ENCODE data around the gene TSPAN12. TPM values are rescaled to one million over a fixed set of nuclear protein-coding genes. Genes with fewer than 3 reads are reported as not detected.

TSPAN12 gene
- total RNA-seq, 1 donor = 1.8 TPM

DNA sequence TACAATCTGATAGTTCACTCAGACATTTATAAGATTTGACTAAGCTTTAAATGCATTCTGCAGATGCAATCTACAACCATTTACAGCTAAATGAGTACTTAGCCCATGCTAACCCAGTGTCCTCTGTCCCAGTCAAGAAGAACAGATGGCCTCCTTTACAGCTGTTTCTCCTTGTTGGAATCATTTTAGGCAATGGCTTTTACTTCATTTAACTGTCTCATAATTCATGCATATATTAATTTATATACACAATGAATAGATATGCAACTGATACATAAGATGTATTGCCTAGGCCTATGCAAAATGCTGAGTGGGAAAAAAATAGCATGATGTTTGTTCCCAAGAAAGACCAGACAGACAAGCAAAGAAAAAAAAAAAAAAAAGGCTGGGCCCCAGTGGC, 82.2 kb downstream of the TSPAN12 start:
- Histone ChIP-seq H3K27ac (ENCODE audit: low read depth, low read length) (no peak overlapping the region), H4K20me1 (ENCODE audit: insufficient read depth, low read length) (no peaks in the 10 kb centered on the region), H2AFZ (ENCODE audit: low read length) (no peak overlapping the region), H3K9me3 (ENCODE audit: low read depth, low read length) (no peaks in the 10 kb centered on the region), H3K36me3 (ENCODE audit: insufficient read depth, low read length) (no peaks in the 10 kb centered on the region), H3K4me3 (ENCODE audit: insufficient read depth, low read length) (no peak overlapping the region), H3K4me2 (ENCODE audit: insufficient read depth, low read length) (no peak overlapping the region), H3K79me2 (ENCODE audit: insufficient read depth, low read length) (no peaks in the 10 kb centered on the region), H3K4me1 (ENCODE audit: insufficient read depth, low read length) (no peaks in the 10 kb centered on the region), H3K27me3 (ENCODE audit: insufficient read depth, low read length) (no peaks in the 10 kb centered on the region)
- TF ChIP-seq CTCF (IDR thresholded peaks at IDR 0.05; ENCODE audit: extremely low read depth, low read depth, low read length) = no peak
- DNase-seq (ENCODE audit: insufficient read length, low spot score, missing footprints) = no peak

DNA sequence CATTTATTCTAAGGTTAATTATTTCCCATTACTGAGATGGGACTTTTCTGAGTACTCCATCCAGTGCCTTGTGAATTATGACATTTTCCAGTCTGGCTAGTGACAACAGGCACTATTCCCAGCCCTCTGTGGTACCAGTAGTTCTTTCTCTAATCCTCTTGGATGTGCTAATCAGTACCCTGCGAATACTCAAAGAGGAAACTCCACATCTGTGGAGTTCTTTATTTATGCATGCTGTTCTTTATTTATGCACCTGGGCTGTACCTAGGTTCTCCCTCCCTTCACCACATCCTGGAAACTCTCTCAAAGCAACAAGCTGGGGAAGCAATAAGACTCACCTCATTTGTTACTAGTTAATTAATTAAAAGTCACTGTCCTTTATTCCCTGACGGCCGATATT, 83.5 kb downstream of the TSPAN12 start:
- no peaks in the 10 kb centered on the region for H3K27me3 ChIP-seq (ENCODE audit: insufficient read depth, low read length)

DNA sequence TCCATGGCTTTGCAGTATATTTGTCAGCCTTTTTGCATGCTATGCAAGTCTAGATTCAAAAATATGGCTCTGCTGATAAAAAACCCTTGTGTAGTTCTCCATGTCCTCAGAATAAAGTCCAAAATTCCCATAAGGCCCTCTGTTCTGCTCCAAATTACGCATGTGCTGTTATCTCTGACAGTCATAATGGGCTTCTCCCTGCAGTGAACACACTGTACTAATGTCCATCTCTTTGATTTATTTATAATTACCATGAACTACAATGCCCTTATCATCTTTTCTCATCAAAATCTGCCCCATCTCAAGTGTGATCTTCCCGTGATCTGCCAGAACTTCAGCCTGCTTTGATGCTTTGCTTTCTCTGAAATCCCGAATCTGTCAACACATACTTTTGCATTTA, 87.7 kb downstream of the TSPAN12 start:
- H3K4me1 ChIP-seq (ENCODE audit: insufficient read depth, low read length) = no peaks in the 10 kb centered on the region
- no peak overlapping the region for H3K27ac ChIP-seq (ENCODE audit: low read depth, low read length)
- no peaks in the 10 kb centered on the region for H4K20me1 ChIP-seq (ENCODE audit: insufficient read depth, low read length)
- TF ChIP-seq CTCF (IDR thresholded peaks at IDR 0.05; ENCODE audit: extremely low read depth, low read depth, low read length) = no peak
- H3K4me3 ChIP-seq (ENCODE audit: insufficient read depth, low read length) = no peak overlapping the region
- DNase-seq (ENCODE audit: insufficient read length, low spot score, missing footprints) = no peak
- no peaks in the 10 kb centered on the region for H3K27me3 ChIP-seq (ENCODE audit: insufficient read depth, low read length)
- no peak overlapping the region for H3K4me2 ChIP-seq (ENCODE audit: insufficient read depth, low read length)
- H3K36me3 ChIP-seq (ENCODE audit: insufficient read depth, low read length) = no peaks in the 10 kb centered on the region
- H3K9me3 ChIP-seq (ENCODE audit: low read depth, low read length) = no peaks in the 10 kb centered on the region
- H3K79me2 ChIP-seq (ENCODE audit: insufficient read depth, low read length) = no peaks in the 10 kb centered on the region
- H2AFZ ChIP-seq (ENCODE audit: low read length) = no peak overlapping the region

More for the DNA sequence above, 83.5 kb downstream of the TSPAN12 start:
- no peak overlapping the region for H3K4me3 ChIP-seq (ENCODE audit: insufficient read depth, low read length)
- H3K4me2 ChIP-seq (ENCODE audit: insufficient read depth, low read length) = no peak overlapping the region
- no peak overlapping the region for H3K27ac ChIP-seq (ENCODE audit: low read depth, low read length)
- no peak for DNase-seq (ENCODE audit: insufficient read length, low spot score, missing footprints)
- H2AFZ ChIP-seq (ENCODE audit: low read length) = no peak overlapping the region
- H3K9me3 ChIP-seq (ENCODE audit: low read depth, low read length) = no peaks in the 10 kb centered on the region
- H3K36me3 ChIP-seq (ENCODE audit: insufficient read depth, low read length) = no peaks in the 10 kb centered on the region
- H4K20me1 ChIP-seq (ENCODE audit: insufficient read depth, low read length) = no peaks in the 10 kb centered on the region
- no peaks in the 10 kb centered on the region for H3K79me2 ChIP-seq (ENCODE audit: insufficient read depth, low read length)
- no peaks in the 10 kb centered on the region for H3K4me1 ChIP-seq (ENCODE audit: insufficient read depth, low read length)
- TF ChIP-seq CTCF (IDR thresholded peaks at IDR 0.05; ENCODE audit: extremely low read depth, low read depth, low read length) = no peak

GRCh38 chr7:120760851-120761250, 97.1 kb downstream of the TSPAN12 start:
- Histone ChIP-seq H2AFZ (ENCODE audit: low read length) (no peak overlapping the region), H3K27ac (ENCODE audit: low read depth, low read length) (no peak overlapping the region), H3K4me1 (ENCODE audit: insufficient read depth, low read length) (no peaks in the 10 kb centered on the region), H3K9me3 (ENCODE audit: low read depth, low read length) (no peaks in the 10 kb centered on the region), H3K36me3 (ENCODE audit: insufficient read depth, low read length) (no peaks in the 10 kb centered on the region), H4K20me1 (ENCODE audit: insufficient read depth, low read length) (no peaks in the 10 kb centered on the region), H3K27me3 (ENCODE audit: insufficient read depth, low read length) (no peaks in the 10 kb centered on the region), H3K4me3 (ENCODE audit: insufficient read depth, low read length) (no peak overlapping the region), H3K79me2 (ENCODE audit: insufficient read depth, low read length) (no peaks in the 10 kb centered on the region), H3K4me2 (ENCODE audit: insufficient read depth, low read length) (no peak overlapping the region)
- no peak for TF ChIP-seq CTCF (IDR thresholded peaks at IDR 0.05; ENCODE audit: extremely low read depth, low read depth, low read length)
- no peak for DNase-seq (ENCODE audit: insufficient read length, low spot score, missing footprints)

Data from osteoblast (primary cell).